Fibroblast of gingiva (primary cell): ENCODE data around the gene SLC6A17.

Source experiments
- DNase-seq: peaks from one replicate; pipeline ENCODE4 v3.0.0-alpha.2; 2011; ENCODE audit warnings: low read depth

Gene SLC6A17

DNA sequence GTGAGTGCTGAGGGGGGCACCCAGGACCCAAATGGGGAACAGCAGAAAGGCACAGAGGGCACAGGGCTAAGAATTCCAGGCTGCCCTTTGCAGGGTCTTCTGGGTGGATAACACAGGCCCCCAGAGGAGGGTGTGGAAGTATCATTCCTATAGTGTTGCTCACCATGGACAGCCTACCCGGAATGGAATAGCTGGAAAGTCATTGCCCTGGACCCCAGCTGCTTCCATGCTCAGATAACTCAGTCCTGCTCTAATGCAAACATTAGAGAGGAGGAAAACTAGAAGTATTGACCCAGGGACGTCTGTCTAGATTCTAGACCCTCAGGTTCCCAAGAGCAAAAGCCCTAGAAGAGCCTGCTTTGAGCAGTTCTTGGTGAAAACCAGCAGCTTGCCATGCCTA, 24.7 kb downstream of the SLC6A17 start:
- no peak for DNase-seq

- DNase-seq: no peak
These were observed 26.1 kb downstream of the SLC6A17 start for GRCh38 chr1:110176299-110176956.

DNA sequence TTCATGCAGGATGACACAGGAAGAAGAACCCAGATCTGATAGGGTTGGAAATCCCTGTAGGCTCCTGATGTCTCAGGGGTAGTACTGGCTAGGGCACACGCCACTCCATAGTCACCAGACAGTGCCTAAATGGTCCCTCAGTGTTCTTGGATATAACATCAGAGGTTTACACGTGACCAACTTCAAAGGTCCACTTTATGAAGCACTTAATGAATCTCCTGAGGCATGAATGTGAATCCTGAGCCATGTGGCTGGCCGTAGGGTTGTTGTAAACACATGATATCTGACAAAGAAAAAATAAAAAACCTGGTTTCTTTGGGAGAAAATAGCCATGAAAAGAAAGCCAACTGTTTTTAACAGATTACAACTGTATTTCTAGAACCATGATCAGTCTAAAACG, 27.5 kb downstream of the SLC6A17 start:
- DNase-seq: no peak

DNA sequence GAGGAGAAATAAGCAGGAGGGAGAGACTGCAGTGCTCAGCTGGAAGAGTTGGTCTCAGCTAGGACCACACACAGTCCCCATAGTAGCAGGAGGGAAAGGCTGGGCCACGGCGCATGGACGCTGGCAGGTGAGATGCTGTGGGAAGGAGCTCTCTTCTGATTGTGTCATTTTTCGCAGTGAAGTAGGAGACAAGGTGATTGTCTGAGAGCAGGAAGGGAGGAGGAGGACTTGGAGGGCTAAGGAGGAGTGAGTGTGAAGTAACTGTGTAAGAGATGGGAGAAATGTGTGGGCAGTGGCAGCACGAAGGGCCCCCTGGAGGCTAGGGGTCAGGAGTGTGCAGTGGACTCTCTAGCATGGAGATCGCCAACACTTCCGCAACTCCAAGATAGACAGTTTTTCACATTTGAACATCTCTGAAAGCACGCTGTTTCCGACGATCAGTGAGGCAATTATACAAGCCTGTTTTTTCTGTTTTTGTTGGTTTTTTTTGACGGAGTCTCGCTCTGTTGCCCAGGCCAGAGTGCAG, 33.4 kb downstream of the SLC6A17 start:
- DNase-seq: no peak

DNA sequence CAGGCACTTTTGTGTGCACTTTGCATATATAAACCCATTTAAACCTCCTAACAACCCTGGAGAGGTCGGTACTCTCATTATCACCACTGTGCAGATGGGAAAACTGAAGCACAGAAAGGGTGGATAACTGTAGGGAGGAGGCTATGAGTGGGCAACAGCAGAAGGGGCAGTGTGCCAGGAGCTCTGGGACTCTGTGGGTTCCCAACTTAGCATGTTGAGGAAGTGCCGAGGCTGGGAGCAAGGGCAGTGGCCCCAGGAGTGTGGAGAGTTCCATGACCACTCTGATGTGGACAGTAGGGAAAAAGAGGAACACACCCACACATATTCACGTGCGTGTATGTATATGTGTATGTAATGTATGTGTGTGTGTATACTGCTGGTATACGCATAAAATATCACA, 34.2 kb downstream of the SLC6A17 start:
- no peak for DNase-seq

- DNase-seq: no peak
These were observed 34.9 kb downstream of the SLC6A17 start for GRCh38 chr1:110185181-110185580.

GRCh38 chr1:110186558-110186957, 36.3 kb downstream of the SLC6A17 start:
- DNase-seq: no peak

DNA sequence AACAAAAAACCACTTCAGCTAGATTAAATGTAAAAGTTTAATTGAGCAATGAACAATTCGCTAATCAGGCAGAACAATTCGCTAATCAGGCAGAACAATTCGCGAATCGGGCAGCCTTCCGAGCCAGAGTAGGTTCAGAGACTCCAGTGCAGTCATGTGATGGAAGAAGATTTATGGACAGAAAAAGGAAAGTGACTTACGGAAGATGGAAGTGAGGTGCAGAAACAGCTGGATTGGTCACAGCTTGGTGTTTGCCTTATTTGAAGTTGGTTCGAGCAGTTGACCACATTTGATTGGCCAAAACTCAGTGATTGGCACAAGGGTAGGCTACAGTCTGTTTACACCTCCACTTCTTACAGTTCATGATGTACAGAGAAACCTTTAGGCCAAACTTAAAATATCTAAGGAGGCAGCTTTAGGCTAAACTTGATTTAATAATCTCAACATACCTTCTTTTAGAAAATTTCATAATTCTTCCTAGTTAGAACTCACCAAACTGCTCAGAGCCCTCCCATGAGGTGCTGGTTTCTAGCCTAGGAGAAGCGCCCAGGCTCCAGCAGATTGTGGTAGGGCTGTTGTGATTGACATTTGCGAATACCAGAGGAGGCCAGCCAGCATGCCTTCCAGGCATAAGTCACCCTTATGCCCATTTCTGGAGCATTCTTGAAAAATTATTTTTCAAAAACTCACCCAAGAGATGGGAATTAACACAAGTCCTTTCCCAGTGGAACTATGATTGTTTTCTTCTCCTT, 37.0 kb downstream of the SLC6A17 start:
- DNase-seq: peak; percentile 76

- DNase-seq: no peak
These were observed 37.8 kb downstream of the SLC6A17 start for GRCh38 chr1:110188035-110188618.

- DNase-seq: no peak
These were observed 38.9 kb downstream of the SLC6A17 start for GRCh38 chr1:110189181-110189580.

DNA sequence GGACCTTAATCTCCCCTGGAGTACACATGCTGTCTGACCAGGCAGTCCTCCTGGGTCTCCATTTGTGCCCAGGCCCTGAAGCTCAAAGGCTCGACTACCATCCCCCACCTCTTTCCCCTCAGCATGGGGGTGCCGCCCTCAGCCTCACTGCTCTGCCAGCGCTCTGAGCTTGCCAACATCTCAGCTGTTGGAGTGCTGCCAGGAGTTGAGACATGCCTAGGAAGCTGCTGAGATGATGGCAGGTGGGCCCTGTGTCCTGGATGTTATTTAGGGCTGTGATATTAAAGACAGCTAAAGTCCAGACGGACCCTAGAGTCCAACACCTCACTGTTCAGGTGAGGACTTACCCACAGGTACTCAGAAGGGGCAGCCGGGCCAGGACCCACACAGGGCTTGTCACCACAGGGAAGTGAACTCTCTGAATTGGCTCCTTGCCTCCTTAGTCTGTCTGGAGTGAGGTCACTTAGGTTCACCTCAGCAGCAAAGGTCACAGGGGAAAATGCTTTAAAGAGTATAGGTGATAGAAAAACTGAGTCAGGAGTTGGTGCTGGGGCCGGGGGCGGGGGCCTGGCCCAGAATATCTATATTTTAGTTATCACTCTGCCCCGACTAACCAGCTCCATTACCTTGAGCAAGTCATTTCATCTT, 40.1 kb downstream of the SLC6A17 start:
- DNase-seq: no peak

- DNase-seq: no peak
These were observed 42.2 kb downstream of the SLC6A17 start for GRCh38 chr1:110192541-110192940.

GRCh38 chr1:110195196-110195595, 44.9 kb downstream of the SLC6A17 start:
- DNase-seq: no peak

DNA sequence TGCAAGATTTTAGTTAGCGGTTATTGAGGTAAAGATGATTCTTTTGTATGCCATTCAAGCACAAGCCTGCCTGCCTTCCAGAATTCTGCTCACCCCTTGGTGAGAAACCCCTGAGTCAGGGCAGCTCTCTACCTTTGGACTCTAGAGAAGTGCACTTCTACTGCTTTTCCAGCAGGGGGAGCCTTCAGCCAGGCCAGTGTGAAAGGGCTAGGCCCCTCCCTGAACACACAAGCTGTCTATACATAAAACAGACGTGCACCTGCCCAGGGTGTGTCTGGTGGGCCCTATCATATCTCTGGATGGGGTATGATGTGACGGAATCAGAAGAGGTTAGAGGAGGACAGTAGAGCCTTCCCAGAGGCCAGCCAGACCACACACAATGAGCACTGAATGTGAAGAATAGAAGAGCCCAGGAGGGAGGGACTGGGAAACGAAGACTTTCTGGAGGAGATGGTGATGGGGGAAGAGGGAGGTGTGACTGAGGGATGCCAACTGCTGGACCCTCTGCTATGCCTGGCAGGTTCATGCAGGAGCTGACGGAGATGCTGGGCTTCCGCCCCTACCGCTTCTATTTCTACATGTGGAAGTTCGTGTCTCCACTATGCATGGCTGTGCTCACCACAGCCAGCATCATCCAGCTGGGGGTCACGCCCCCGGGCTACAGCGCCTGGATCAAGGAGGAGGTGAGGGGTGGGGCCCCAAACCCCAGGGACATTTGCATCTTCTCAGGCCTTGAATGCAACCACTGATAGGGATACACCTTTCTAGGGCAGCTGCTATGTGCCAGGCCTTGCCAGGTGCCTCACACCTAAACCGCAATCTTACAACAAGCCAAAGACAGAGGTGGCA, 46.8 kb downstream of the SLC6A17 start:
- peak; percentile 16 for DNase-seq

GRCh38 chr1:110197905-110198629, 47.8 kb downstream of the SLC6A17 start:
- no peak for DNase-seq

- no peak for DNase-seq
These were observed 48.5 kb downstream of the SLC6A17 start for GRCh38 chr1:110198746-110199145.

DNA sequence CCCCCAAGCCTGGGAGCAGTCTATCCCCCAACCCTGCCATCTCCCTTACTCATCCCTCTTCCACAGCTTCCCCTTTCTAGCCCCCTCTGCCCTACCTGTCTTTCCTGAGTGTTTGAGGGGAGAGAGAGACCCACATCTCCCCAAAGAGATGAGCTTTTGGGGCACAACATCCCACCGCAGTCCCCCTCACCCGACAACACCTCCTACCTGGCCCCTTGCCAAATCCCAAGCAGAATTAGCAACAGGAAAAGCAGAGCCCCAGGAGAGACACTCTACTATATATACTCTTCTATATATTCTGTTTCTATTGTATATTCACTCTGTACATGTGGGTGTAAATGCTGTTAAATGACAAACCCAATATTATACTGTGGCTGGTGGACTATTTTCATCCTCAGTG, 49.9 kb downstream of the SLC6A17 start:
- no peak for DNase-seq

- DNase-seq: no peak
These were observed 50.4 kb downstream of the SLC6A17 start for GRCh38 chr1:110200666-110201065.

- DNase-seq: no peak
These were observed 51.0 kb downstream of the SLC6A17 start for GRCh38 chr1:110201157-110201825.

DNA sequence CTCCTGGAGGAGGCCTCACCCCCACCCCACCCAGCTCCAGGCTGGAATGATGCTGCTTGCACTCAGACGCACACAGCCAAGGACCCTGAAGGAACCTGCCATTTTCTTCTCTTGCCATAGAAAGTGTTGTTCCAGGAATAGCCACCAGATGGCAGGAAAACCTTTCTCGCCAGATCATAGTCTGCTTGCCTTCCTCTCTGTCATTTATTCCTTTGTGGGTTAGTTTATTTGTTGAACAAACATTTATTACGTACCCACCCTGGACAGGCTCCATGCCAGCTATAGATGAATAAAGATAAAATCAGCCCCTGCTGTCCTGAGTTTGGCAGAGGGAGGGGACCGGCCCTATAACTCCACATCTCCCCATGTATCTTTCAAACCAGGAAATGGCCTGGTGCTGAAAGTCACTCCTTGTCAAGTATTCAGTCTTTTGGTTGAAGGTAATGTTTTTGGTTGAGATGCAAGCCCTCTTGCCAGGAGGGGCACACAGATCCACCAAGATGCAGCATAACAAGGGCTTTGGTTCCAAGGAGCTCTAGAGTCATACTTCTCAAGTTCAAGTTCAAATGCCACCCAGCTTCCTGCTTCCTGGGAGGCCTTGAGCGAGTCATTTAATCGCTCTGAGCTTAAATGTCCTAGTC, 52.8 kb downstream of the SLC6A17 start:
- peak; percentile 44 for DNase-seq
